ENCODE results near the gene AP1M1.

AP1M1 gene

DNA sequence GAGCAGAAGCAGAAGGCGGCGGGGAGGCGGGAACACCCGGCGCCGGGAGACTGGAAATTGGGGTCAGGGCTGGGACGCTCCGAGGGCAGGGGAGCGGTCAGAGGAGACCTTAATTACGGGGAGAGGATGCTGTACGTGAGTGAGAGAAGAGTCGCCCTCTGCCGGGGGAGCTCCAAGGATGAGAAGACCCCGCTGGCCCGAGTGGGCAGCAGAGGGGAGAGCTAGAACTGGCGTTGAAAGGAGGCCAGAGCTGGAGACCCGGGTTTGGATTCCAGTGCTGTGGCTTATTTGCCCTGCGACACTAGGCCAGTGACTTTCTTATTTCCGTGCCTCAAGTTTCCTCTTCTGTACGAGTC is 12.0 kb upstream of the AP1M1 start:
- DNase-seq, result peak; percentile 19

DNA sequence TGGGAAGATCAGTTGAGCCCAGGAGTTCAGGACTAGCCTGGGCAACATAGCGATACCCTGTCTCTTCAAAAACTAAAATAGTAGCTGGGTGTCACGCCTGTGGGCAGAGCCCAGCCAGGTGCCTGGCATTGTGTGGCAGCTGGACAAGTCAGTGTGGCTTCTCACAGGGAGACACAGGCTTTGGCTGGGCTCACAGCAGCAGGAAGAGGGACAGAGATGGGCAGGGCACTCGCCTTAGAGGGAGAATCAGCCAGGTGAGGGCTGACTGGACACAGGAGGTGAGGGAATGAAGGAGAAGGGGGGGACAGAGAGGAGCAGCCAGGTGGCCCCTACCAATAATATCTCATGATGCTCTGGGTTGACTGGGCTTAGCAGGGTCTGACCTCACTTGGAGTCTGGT is 9.2 kb upstream of the AP1M1 start:
- DNase-seq, result no peak

DNA sequence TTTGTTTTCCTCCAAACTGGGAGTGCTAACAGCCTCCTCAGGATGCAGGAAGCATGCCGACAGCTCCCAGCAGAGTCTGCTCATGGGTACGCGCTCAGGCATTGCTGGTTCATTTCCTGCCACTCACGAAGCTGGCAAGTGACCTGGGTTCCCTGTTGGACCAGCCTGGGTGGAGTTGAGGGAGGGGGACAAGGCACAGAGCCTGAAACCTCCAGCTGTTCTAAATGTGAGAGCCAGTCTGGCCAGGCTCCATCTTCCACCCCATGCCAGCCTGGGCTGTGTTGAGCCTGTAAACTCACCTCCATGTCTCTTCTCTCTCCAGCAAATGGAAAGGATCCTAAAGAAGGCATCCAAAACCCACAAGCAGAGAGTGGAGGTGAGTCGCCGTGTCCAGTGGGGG is 7.5 kb upstream of the AP1M1 start:
- no peak for DNase-seq

DNA sequence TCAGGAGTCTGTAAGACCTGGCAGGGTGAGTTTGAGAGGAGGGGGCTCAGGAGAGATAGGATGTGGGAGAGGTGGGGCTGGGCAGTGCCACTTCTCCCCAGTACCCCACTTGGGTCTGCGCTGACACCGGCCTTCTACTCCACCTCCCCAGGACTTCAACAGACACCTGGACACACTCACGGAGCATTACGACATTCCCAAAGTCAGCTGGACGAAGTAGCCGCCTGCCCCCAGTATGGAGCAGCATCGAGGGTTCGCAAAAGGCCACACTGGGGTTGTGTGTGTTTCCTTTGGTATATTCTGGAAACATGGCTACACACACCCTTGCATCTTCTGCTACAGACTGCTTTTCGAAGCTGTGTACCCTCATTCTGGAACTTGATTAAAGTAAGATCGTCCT is 7.0 kb upstream of the AP1M1 start:
- no peak for DNase-seq

DNA sequence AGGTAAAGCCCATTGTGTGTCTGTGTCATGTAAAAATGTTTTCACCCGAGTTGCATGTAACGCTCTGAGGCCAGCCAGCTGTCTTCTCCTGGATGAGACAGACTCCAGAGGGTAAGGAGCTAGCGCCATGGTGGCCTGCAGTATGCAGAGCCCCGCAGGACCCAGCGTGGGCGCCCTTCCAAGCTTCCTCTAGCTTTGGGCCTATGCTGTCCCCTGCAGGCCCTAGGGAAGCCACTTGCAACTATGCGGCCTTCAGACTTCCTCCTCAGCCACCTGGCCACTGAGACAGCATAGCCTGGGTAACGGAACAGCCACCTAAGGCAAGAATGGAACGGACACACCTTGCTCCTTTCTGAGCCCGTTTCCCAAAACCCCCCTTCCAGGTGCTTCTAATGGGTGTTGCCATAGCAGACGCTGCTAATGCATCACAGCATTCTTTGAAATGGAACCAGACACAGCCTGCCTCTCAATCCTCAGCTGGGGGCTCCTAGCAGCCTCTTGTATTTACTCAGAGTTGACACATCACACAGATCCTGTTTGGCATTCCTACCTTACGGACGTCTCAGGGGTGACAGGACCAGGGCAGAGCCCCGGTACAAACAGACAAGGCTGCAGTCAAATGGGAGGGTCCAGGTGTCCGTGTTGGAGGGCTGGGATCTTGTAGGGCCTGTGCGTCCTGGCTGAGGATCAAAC is 6.3 kb upstream of the AP1M1 start:
- no peak for DNase-seq

DNA sequence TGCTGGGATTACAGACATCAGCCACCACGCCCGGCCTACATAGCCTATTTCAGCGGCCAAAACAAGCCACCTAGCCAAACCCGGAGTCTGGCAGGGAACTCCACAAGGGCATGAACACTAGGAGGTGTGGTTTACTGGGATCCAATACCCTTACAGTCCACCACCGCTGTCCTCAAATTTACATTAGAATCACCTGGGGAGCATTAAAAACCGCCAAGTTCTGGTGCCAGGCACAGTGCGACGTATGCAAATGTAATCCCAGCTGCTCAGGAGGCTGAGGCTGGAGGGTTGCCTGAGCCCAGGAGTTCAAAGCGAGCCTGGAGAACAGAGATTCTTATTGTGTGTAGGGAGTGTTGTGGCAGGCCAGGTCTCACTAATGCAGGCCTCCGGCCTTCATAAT is 4.2 kb upstream of the AP1M1 start:
- no peak for DNase-seq

DNA sequence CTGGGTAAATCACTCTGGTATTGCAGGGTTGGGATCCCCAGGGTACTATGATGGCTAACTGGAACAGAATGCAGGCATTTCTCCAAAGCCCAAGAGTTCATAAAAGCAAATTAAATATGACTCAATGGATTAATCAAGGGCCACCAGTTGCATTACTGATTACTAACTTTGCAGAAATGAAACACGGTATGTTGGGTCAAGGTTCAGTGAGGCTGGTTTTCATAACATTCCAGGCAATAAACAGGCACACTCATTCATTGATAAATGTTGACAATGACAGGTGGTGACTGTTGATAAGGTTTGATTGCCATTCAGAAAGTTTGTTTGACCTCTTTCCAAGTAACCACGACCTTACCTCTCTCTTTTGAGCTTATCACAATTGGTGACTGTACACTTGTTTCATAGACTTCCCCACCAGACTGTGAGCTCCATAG is 506 bp upstream of the AP1M1 start:
- DNase-seq, result no peak

DNA sequence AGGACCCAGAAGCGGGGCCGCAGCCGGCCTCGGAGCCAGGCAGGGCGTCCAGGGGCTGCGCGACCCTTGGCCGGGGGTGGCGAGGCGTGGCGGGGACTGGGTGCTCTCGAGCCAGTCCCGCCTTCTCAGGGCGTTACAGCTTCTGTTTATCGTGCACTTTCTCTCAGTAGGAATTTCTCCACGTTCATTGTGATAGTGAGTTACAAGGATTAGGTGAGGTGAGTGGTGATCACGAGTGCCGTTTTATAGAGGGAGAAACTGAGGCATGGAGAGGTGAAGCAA is 600 bp downstream of the AP1M1 start:
- no peak for DNase-seq

DNA sequence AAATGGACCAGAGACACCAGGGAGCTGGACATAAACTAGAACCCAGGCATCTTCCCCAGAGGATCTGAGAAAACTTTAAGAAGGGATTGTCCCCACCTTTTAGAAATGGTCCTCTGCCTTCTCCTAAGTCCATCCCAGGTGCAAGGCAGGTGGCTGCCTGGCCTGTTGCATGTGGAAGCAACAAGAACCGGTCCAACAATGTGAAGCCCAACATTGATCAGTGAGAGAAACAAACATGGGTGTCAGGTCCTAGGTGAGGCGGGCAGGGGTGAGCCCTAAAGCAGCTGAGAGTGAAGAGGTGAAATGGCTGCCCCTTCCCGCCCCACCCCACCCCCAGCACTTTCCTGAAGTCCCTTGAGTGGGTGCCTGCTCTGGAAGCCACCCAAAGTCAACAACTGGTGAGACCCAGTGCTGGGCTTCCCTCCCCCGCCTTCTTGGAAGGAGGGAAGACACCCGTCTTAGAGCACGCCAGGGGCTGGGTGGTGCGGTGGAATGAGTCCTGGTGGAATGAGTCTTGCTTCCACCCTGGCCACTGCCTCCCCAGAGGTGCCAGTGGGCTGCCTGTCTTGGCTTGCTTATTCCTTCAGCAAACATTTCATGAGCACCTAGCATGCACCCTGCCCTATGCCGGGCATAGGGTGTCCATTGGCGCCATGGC is 1.7 kb downstream of the AP1M1 start:
- no peak for DNase-seq

DNA sequence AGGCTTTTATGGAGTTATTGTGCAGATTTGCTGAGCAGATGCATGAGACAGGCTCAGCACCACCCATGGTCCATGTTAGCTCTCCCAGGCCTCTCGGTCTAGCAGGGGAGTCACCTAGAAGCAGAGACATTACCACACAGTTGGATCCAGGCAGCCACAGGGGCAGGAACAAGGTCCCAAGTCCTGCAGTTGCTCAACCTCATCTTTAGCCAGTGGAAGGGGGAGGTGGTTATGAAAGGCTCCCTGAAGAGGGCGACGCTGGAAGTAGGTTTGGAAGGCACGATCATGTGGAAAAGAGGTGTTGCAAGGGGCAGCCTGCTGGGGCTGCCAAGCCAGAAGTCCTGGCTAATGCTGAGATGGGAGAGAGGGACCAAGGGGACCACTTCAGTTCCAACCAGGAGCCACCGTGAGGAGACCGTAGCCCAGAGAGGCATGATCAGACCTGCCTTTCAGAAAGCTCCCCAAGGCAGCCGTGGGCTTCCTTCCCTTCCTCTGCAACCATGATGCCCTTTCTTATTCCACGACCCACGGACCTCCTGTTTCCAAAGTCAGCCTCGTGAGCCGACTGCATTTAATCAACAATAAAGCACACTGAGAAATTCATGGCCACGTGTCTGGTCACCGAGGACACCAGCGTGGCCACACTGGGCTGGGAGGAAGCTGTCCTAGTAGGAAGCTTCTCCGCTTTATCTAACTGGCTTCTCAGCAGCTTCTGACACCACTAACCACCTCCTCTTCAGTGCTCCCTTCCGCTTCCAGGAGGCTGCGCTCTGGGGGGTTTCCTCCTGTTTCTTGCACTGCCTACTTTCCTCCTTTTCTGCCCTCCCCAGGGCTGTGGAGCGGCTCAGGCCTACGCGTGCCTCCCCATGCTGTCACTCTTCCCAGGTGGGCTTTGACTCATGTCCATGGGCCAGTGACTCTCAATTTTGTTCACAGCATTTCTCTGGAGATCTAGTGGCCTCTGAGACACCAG is 2.6 kb downstream of the AP1M1 start:
- DNase-seq, result no peak

DNA sequence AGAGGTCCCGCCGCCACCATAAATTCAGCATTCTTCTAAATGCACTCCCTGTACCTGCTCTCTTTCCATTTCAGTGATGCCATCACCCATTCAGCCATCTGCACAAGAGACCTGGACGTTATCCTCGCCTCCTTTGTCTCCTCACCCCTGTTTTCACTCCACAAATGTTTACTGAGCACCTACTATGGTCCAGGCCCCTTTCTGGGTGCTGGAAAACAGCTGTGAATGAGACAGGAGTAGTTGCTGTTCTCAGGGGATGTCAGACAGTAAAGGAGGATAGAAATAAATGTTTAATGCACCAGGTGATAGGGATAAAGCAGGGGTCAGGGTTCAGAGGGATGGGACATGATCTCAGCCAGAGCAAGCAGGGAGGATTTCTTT is 3.3 kb downstream of the AP1M1 start:
- no peak for DNase-seq

DNA sequence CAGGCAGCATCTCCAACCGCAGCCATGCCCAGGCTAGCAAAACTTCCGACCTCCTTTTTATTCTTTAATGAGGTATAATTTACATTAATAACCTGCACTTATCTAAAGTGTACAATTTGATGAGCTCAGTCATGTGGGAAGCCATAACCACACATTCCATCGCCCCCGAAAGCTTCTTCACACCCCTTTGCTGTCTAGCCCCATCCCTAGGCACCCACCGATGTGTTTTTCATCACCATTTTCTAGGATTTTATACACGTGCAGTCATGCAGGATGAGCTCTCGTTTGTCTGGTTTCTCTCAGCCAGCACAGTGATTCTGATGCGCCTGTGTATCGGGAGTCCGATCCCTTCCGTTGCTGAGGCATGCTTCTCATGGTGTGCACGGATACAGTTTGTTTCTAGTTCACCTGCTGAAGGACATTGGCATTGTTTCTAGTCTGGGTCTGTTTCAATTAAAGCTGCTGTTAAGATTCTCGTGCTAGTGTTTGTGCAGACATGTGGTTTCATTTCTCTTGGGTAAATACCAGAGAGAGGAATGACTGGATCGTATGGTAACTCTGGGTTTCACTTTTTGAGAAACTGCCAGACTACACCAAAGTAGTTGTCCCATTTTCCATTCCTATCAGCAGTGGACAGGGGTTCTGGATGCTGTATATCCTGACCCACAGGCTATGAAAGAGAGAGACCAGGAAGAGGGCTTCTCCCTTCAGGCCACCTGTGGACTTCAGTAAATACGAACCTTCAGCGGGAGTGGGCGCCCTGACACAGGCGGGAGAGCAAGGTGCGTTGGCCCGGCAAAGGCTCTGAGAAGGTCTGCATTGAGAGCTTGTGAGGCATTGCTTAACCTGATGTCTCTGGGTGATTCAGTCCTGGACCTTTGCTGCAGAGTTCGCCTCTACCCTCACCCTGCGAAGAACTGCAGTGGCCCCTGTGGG is 4.9 kb downstream of the AP1M1 start:
- no peak for DNase-seq

DNA sequence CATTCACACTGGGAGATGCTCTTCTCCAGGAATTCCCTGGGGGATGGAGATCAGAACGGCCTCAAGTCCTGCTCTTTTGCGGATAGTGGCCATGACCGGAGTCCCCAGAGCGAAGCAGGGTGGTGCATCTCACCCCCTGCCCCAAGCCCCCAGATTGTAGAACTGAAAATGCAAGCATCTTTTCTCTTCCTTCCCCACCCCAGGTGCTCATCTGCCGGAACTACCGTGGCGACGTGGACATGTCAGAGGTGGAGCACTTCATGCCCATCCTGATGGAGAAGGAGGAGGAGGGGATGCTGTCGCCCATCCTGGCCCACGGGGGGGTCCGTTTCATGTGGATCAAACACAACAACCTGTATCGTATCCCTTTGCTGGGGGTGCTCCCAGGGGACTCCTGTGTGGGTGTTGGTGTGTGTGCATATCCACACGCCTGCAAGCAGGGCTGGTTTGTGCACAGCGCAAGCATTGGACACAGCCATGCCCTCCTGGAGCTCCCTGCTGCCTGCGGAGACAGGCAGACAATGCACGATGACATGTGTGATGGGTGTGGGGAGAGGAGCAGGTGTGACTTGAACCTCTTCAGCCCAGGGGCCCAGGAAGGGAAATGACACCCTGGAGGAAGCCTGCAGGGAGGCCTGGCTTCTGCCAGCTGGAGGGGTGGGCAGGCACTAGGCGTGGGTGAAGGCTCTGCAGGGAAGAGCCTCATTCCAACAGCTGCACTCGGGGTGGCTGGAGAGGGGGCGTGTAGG is 5.7 kb downstream of the AP1M1 start:
- DNase-seq, result no peak

DNA sequence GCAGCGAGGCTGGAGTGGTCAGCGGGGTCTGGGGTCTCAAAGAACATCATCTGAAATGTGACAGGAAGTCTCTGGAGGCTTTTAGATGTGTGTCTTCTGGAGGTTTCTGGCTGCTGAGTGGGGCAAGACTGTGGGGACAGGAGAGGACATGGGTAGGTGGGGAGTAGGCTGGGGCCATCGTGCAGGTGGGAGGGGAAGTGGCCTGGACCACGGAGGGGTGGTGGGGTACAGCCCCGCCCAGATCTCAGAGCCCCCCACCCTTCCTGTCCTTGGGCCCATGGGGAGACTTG is 6.2 kb downstream of the AP1M1 start:
- DNase-seq, result no peak

DNA sequence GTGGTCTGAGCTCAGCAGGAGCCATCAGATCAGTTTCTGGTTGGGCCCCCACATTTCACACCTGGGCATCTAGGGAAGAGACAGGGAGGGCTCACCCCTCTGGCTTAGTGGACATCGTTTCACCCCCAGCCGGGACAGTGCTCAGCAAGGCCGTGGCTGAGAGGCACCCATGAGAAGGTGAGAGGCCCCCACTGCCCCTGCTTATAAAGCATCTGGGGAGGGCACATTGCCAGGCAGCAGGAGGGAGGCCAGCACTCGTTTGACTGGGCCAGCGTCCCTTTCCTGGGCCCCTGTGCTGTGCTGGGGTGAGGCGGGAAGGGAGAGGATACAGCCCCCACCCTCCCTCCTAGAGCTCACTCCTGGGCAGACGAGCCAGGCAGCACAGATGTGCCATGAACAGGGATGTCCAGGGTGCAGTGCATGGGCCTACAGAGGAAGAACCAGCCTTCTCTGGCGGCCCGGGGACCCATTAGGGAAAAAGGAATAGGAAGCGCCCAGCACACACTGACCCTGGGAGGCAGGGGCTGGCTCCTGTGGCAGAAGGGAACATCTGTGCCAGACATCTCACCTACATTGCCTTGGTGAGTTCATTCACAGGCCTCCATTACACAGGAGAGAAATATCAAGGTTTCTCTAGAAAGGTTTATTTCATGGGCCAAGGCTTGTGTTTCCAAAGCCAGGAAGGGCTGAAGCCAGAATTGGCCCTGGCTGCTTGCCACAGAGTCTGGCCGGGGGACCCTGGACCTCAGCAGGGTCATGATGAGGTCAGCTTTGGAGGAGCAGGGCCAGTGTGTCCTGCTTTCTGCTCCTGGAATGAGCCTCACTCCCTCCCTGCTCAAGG is 7.7 kb downstream of the AP1M1 start:
- no peak for DNase-seq

DNA sequence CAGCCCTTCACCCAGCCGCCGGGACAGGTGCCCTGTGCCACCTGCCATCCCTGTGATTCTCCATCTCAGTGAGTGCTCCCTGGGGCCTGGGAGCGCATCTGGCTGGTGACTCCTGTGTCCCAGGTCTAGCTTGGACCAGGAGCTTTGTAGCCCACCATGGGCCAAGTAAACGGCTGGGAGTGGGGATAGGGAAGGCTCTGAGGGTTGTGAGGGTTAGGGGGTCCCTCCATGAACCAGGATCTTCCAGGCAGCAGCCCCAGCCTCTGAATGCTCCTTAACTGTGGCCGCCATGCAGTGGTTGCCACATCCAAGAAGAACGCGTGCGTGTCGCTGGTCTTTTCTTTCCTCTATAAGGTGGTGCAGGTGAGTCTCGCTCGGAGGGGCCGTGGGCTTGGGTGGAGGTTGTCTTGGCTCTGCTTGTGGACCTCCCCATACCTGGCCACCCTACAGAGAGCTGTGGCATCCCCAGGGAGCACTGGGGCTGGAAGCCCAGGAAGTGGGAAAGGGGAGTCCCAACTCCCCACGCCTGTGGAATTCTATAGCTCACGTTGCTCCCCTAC is 8.4 kb downstream of the AP1M1 start:
- DNase-seq, result no peak

DNA sequence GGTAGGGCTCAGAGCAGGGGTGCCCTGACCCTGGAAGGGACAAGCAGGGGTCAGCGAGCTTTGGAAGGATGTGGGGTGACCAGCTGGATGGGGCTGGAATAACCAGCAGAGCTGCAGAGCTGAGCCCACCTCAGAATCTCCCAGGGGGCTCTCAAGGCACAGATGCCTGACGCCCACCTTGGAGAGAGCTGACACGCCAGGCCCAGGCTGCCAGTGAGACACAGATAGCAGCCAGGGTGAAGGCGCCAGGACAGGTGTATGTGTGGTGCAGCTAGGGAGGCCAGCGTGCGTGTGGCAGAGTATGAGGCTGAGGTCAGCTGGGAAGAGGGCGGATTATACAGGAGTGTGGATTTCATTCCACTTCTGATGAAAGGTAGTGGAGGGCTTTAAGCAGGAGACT is 8.9 kb downstream of the AP1M1 start:
- no peak for DNase-seq

DNA sequence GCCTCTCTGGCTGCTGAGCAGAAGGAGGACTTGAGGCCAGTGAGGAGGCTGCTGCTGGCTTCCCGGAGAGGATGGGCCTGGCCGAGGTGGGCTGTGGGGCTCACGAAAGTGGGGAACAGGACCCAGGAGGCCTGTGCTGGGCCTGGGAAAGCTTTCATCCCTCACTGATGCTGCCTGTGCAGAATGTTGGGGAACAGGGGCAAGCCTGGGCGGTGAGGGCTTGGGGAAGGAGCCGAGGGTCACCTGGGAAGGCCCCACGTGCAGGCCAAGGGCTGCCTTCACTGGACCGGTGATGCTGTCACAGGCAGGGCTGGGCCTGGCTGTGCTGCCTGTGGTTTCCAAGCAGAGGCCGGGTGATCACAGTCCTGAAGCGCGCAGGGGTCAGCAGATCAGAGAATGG is 9.4 kb downstream of the AP1M1 start:
- DNase-seq, result no peak

DNA sequence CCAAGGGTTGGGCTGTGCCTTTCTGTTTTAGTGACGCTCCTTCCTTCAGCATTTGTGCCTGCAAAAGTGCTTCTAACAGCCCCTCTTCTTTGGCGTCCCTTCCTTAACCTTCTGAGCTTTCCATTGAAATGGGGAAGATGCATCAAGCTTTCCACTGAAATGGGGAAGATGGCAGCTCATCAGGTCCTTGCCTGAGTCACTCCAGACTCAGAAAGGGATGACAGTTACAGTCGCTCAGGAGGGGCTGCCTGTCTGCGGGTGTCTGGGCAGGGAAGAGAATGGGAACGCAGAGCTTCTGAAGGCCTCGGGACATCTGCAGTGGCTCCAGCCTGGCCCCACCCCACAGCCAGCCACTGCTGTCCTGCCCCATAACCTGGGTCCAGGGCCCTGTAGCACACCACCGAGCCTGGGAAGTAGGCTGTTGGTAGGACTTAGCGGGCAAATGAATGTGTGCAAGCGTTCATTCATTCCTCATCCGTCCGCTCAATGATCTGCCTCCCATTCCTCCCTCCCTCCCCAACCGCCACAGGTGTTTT is 9.8 kb downstream of the AP1M1 start:
- no peak for DNase-seq

DNA sequence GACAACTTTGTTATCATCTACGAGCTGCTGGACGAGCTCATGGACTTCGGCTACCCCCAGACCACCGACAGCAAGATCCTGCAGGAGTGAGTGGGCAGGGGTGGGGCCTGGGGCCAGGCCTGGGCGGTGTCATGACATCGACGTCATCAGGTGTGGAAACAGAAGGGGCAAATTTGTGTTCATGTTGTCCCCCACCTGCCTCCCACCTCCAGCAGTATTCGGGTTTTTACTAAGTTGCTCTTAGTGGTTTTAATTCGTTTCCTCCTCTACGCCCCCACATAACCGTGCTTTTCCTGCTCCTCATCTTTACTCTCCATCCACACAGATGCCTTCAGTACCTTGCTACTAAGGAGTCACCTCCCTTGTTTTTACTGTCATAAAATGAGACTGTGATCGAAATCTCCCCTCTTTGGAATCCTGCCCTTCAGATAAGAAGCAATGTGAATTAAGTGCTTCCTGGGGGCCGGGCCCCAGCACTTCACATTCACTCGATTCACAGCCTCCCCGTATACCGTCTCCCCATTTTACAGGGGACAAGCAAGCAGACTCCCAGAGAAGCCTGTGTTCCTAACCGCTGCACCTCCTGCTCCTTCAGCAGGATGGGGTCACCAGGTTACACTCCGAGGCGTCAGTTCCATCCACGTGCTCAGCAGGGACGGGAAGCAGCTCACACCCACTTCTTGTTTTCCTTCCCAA is 10.5 kb downstream of the AP1M1 start:
- DNase-seq, result no peak

Measured in CD4-positive, alpha-beta T cell treated with Interleukin-4 for 4 hours (primary cell).